Putamen (tissue), 1 donor: Measurements from ENCODE around the gene SPNS2.

Experiments
- DNase-seq: peaks from one replicate; pipeline ENCODE4 v3.0.0-alpha.2; 2016; ENCODE audit warnings: low spot score

SPNS2 gene

DNA sequence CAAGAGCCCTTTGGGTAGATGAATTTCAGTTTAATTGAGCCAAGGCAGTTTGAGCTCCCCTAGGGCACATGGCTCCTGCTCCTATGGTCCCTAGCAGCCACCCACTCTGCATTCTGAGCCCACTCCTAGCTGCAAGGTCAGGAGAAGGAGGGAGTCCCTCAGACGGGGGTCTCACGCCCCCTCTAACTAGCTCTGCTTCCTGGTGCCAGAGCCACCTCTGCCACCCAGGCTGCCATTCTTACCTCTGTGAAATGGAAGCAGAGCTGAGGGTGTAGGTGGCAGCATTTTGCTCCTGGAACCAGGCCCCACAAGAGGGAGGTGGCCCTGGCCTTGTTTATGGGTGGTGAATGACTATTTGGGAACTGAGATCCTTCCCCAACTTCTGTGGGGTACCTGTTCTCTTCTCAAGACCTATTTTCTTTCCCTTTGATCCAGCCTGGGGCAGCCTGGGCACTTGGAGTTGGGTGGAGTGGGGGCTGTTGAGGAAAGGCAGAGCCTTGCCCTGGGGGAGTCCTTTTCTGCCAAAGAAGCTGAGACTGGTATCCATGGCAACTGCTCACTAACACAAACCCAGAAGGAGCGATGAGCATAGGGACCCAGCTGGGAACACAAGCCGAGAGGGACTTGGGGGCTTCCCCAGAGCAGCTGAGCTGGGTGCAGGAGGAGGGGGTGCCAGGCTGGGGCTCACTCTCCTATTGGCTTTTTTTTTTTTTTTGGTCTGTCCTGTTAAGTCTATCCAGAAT is 4.8 kb downstream of the SPNS2 start:
- DNase-seq: no peak

DNA sequence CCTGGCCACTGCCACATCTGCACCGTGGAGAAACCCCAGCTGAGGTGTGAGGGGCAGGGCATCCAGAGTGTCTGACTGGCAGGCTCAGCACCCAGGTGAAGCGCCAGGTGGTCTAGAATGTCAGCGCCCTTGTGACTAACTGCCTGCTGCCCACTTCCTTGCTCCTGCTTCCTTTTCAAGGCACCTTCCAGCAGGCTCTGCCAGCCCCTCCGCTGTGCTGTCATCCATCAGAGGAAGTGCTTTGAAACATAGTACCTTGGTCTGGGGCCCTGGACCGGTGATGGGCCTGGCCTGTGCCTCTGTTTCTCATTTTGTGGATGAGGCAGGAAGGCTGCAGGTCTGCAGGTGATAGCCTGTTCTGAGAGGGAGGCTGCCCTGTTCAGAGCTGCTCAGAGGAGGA is 5.5 kb downstream of the SPNS2 start:
- DNase-seq: no peak

DNA sequence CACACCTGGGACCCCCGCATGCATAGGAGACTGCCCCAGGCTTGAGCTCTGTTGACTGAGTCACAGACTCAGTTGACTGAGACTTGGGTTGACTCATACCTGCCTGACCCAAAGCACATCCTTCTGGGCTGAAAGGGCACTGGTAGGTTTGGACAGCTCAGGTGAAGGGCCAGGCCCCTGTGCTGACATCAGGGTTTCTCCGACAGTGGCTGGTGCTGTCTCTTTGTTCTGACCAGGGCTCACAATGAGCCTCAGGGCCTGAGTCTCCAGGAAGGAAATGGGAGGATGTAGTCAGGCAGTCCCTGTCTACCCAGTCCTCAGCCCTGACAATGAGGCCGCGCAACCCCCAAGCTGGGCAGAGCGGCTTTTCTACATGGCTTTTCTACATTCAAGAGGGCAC is 6.5 kb downstream of the SPNS2 start:
- no peak for DNase-seq

DNA sequence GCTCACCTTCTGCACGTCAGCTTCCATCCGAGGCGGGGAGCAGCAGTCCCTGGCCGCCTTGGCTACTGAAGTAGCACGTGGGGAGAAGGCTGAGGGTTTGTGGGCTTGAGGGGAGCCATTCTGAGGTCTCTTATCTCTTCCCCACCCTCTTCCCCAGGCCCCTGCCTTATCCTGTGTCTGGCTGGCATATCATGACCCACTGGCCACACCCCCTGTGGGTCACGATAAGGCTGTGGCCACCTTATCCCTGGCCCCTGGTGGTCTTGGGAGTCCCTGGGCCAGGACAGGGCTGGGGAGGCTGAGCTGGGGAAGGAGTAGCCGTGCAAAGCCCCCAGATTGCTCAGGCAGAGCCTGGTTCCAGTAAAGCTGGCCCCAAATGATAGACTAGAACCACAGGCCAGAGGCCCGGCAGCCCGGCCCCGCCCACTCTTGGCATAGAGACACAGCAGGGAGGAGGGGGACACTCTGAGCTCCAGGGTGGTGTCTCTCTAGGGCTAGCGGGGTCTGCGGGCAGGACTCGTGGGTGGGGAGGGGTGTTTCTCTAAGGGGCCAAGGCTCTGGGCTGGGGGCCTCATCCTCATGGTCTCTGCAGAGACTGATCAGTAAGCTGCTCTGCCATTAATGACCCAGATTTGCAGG is 7.6 kb downstream of the SPNS2 start:
- DNase-seq: no peak

DNA sequence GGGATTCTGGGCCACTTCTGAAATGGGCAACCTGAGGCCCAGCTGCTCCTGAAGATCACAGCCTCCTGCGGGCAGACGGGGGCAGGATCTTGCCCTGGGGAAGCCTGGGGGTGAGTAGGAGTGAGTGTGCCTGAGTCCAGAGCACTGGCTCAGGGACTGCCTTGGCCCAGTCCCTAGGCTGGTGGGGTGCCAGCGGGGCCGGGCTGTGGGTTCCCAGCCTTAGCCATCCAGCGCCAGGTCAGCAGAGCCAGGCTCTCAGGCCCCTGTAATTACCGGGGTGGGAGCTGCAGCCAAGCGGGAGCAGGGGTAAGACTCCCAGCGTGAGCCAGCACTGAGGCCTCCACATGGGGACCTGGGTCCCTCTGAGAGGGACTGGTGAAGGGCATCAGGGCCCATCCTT is 8.2 kb downstream of the SPNS2 start:
- no peak for DNase-seq

DNA sequence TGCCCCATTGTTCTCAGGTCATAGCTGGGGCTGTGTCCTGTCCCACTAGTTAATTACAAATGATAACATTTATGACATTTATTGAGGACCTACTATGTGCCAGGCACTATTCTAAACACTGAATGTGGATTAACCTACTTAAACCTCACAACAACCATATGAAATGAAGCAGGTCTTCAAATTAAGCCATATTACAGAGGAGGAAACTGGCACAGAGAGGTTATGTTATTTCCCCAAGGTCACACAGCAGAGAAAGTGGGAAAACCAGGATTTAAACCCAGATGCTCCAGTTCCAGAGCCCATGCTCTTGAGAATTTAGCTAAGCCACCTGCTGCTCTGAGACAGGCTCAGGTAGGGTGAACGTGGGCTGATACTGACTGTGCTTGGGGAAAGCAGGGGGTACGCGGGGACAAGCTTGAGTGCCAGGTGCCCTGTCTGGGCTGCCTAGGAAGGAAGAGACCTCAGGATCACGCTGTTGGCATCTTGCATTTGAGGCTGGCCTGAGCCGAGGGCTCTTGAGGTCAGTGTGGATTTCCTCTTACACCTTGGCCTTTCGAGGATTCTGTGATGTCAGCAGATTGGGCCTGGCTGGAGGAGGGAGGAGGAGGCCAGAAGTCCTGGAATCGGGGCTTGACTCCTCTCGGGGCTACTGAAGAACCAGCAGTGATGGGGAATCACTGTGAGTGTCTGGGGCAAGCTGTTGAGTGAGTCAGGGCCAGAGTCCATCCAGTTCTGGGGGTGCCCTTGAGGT is 8.9 kb downstream of the SPNS2 start:
- DNase-seq: no peak

DNA sequence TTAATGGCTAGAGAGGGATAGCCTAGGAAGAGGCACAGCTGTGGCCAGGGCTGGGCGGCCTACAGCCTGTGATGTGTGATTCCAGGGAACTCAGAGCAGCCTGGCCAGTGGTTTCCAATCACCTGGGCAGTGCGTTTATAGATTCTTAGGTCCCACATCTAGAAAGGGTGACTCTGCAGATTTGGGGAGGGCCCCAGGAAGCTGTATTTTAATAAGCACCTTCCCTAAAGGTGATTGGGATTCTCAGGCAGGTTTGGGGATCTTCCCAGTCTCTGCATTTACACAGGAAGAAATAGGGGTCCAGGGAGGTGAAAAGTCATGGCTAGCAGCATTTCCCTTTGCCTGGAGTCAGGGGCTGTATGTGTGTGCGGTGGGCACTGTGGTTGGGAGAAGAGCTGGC is 9.5 kb downstream of the SPNS2 start:
- DNase-seq: no peak

DNA sequence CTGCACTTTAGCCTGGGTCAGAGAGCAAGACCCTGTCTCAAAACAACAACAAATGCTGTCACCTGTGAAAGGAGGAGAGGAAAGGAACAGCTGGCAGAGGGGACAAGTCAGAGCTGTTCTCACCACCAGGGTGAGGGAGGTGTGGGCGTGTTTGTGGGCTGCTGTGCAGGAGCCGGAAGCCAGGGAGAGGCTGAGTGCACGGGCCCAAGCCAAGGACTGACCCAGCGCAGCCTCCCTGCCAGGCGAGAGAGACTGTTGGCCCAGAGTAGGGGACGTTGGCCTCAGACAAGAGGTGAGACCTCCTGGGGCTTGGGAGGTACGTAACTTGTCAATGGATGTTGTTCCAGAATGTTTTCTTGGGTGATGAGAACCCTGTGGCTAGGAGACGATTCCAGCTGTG is 10.7 kb downstream of the SPNS2 start:
- DNase-seq: no peak

DNA sequence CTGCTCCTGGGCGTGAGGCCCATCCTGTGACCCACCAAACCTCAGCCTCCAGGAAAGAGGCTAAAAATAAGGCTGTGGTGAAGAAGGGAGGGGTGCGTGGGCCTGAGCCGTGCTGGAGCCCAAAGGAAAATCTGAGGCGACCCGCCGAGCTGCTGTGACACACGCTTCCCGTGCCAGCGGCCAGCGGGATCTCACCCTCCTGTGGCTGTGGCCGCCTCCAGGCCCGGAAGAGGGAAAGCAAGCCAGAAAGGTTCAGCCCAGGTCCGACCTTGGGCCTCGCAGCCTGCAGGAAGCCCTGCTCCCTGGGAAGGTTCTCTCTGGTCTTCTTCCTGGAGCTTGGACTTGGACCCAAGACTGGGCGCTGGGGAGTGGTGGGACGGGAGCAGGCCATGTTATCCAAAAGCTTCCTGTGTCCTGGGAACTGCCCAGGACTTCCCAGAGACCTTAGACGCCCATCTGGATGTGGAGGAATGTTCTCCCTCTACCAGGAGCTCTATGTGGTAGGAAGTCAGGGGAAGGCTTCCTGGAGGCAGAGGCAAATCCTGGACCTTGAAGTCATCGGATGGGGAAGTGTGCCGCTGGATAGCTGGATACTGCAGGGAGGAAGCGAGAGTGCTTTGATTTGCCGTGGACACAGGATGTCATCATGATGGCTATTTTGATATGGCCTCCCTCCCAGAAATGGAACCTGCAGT is 11.4 kb downstream of the SPNS2 start:
- no peak for DNase-seq

DNA sequence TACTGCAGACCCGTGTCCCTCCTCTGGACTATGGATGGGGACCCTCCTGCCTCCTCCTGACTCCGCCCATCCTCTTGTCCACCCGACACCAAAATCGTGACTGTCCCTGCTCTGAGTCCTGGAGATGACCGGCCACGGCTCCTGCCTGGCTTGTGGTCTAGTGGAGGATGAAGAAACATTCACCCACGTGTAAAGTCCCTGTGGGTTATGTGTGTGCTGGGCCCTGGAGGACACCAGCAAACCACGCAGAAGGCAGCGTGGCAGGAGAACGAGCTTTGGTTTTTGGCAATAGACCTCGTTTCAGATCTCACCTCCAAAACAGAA is 11.9 kb downstream of the SPNS2 start:
- DNase-seq: no peak

DNA sequence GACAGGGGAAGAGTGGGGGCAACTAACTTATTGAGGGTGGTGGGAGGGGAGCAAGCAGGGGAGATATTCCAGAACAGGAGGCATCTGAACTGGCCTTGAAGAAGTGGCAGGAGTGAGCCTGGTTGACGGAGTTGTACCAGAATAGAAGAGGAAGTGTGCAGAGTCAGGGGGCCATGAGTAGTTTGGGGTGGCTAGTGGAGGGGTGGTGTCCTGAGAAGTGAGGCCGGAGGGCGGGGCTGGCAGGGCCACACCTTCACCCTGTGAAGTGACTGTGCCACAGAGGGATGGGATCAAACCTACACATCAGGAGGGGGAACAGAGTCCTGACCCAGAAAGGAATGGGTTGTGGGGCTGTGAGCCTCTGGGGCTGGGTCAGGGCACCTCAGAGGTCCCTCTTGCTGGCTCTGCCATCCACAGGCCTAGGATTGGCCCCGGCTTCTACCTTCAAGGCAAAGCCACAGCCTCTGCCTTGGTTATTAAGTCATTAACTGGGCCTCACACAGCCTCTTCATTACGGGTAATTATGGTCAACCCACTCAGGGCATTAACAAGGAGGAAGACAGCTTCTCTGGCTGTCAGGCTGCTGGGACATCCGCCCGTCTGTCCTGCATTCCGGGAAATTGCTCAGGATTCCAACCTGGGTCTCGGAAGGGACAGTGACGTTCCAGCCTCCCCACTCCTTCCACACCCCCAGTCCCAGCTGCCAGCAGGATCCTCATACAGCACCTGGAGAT is 12.7 kb downstream of the SPNS2 start:
- DNase-seq: no peak

DNA sequence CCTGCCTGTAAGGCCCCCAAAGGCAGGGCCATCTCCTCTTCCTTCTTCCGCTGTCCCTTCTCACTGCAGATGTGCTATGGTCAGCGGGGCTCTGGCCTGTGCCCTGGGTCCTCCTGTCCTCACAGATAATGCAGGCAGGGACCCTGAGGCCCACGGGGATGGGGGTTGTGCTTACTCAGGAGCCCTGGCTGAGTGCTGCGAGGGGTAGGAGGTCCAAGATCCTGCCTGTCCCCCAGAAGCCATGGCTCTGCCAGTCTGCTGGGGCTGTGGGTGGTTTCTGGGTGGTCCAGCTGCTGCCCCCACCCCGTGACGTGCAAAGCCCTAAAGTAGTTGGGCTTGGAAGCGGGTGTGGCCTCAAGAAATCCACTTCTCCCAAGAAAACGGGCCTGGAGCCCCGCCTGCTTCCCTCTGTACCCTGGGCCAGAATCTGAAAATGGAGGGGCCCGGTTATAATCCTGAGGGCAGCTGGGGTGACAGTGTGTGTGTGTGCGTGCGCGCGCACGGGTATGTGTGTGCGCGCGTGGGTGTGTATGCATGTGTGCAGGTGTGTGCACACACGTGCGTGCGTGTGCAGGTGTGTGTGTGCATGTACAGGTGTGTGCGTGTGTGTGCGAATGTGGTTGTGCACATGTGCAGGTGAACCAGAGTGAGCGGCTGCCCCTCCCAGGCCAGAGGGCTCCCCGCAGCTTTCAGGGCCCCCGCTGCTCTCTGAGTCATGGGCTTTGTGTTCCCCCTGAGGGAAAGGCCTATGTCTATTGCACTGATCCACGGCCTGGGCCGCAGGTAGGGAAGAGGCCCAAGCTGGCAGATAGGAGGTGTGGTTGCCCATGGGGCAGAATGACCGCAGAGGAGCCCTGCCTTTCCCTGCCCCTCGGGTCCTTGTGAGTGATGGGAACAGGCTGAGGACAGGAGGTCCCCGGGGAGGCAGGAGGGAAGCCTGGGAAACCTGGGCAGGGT is 13.8 kb downstream of the SPNS2 start:
- DNase-seq: no peak

DNA sequence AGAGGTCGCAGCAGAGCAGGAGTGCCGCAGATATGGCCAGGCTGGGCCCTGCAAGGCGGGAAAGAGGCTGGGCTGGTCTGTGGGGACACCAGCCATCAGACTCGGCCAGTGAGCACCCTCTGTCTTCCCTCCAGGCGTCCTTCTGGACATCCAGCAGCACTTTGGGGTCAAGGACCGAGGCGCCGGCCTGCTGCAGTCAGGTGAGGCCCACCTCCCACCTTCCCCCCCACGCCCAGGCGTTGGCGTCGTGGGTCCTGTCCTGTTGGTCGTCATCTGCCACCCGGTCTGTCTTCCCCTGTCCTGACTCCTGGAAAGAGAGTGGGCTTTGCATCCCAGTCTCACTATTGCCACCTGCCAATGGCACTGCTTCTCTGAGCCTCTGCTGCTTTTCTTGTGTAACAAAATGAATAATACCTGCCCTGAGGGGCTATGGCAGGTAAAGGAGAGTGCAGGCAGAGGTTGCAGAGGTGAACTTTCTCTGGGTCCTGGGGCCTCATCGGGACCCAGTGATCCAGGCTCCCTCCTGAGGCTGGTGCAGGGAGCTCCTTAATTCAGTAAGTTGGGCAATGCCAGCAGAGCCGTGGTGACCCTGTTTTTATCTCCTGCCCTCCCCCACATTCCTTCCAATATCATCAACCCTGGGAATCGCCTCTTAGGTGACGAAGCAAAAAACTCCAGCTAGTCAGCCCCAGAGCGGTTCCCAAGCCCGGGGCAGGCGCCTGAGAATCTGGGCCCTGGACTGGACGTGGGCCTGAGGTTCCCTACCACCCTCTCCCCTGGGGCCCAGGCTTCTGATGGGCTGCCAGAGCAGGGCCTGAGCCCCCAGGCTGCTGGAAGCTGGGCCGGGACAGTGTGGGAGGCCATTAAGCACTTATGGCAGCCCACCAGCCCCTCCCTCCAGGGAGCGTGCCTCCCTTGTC is 14.7 kb downstream of the SPNS2 start:
- DNase-seq: no peak

DNA sequence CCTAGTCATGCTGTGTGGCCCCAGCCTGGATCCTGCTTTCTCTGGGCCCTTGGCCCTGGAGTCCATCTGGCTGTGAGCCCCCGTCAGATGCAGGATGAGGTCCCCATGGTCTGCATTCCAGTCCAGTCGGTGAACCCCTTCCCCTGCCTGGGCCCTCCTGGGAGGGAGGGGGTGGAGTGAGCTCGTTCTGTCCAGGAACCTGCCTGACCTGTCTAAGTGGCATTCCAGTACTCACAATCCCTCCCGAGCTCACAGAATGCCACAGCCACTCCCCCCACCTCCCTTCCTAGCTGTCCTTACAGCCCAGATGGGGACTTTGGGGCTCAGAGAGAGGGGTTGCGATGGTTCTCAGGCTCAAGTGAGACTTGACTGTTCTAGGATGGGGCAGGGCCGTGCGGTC is 15.5 kb downstream of the SPNS2 start:
- DNase-seq: no peak

DNA sequence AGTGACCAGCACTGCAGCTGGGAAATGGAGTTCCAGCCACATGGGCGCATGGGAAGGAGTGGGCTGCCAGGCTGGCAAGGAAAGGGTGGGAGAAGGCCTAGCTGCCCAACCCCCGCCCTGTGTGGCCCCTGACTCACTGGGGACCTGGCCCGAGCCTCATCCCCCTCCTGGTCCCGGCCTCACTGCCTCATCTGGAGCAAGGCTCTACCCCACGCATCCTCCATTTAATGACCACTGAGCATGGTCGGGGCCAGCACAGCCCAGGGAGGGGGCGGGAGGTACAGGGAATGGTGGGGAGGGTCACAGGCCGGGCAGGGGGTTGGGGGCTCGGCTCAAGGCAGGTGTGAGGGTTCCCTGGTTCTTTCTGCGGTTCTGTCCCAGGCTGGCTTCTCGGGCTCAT is 16.1 kb downstream of the SPNS2 start:
- no peak for DNase-seq

DNA sequence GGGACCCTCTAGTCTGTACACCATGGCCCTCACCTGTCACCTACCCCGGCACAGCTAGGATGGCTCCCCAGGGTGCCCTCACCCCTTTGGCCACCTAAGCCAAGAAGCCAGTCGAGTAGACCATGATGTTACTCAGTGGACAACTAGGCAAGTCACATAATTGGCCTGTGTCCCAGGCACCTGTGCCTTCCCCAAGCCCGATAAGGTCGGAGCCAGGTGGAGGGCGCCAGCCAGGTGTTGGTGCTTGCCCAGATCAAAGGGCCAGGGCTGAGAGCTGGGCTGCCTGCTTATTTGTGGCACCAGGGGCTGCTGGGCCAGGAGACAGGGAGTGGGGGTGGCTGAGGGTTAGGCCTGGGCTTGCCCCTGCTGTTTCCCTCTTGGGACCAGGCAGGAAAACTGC is 16.8 kb downstream of the SPNS2 start:
- DNase-seq: no peak

DNA sequence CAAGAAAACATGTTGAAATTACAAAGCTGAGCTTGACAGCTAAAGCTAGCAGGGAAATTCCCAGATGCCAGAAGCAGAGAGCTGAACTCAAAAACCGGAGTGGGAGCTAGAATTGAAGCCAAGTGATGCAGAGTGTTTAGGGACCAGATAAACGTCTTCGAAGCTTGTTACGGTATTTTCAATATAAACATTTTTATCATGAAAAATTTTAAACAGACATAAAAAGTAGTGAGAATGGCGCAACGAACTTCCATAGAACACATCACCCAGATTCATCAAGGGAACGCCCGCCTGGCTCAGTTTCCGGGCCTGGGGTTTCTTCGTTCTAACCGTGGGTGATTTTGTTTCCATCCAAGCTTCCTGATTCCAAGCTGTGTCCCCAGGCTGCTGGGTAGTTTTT is 18.1 kb downstream of the SPNS2 start:
- no peak for DNase-seq

DNA sequence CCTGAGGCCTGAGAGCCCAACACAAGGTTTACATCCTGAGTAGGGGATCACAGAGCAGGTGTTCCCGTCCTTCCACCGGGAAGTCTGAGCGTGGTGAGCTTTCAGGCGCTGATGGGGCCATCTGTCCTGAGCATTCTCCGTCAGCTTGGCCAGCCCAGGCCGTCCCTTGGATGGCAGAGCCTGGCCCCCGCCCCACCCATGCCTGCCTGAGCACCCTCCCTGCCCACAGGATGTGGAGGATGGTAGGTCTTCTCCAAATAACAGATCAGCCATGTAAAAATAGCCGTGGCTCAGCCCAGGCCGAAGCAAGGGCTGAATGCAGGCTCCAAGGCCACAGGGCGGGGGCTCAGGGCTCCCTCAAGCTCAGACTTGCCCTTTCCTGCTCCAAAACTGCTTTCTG is 20.2 kb downstream of the SPNS2 start:
- DNase-seq: no peak

DNA sequence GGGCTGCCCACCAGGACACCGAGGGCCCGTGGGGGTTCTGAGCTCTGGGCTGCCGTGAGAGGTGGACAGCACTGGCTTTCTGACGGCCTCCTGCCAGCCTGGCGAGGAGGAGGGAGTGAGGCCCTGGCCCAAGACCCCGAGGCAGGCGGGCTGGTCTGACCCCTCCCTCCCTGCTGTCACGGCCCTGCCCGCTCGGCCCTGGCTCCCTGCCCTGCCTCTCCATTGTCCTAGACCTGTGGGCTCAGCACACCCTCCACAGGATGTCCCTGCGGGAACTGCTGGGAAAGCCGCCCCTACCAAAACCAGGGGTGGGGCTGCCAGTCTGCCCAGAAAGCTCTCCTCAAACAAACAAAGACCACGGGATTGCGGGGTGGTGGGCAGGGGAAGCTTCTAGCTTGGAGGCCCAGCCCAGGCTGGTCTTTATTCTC is 20.7 kb downstream of the SPNS2 start:
- no peak for DNase-seq
